Choroid plexus epithelial cell (primary cell): ENCODE measurements around the gene CISD2.

Source experiments
- DNase-seq: peaks from one replicate; pipeline ENCODE4 v3.0.0-alpha.2; 2010; ENCODE audit warnings: low read depth
- H3K4me3 ChIP-seq: 2 replicates; pipeline ENCODE4 v1.5.1; 2011; ENCODE audit warnings: low read depth, mild to moderate bottlenecking, control low read depth, low read length, moderate library complexity
- CTCF ChIP-seq: conservative IDR thresholded peaks from 2 replicates; pipeline ENCODE4 v1.5.1; 2011; ENCODE audit warnings: low read depth, mild to moderate bottlenecking, control low read depth, inconsistent platforms, low read length, moderate library complexity

Gene CISD2

GRCh38 chr4:102829803-102830202 is 39.0 kb upstream of the CISD2 start:
- no peak overlapping the region for H3K4me3 ChIP-seq
- no peak for TF ChIP-seq CTCF
- no peak for DNase-seq

GRCh38 chr4:102832105-102832504 is 36.7 kb upstream of the CISD2 start:
- DNase-seq = no peak
- no peak for TF ChIP-seq CTCF
- H3K4me3 ChIP-seq = no peak overlapping the region

GRCh38 chr4:102832667-102833066 is 36.1 kb upstream of the CISD2 start:
- no peak for TF ChIP-seq CTCF

GRCh38 chr4:102836596-102836995 is 32.2 kb upstream of the CISD2 start:
- no peak for DNase-seq
- no peak for TF ChIP-seq CTCF
- H3K4me3 ChIP-seq = no peak overlapping the region

More at GRCh38 chr4:102832667-102833066, 36.1 kb upstream of the CISD2 start:
- H3K4me3 ChIP-seq = no peak overlapping the region
- DNase-seq = no peak

- no peak for TF ChIP-seq CTCF
- DNase-seq = no peak
- H3K4me3 ChIP-seq = no peak overlapping the region
Measured at GRCh38 chr4:102842367-102842766, 26.4 kb upstream of the CISD2 start.

- DNase-seq = no peak
- TF ChIP-seq CTCF = no peak
- H3K4me3 ChIP-seq = no peak overlapping the region
Measured at GRCh38 chr4:102843273-102843672, 25.5 kb upstream of the CISD2 start.

- no peak for TF ChIP-seq CTCF
- no peak for DNase-seq
- no peak overlapping the region for H3K4me3 ChIP-seq
Measured at GRCh38 chr4:102843938-102844337, 24.9 kb upstream of the CISD2 start.
